Activated naive CD8-positive, alpha-beta T cell treated with anti-CD3 and anti-CD28 coated beads, Interleukin-2, amount 50 U/mL, for 24 hours (primary cell): Measurements from ENCODE around the gene ARL16.

Experiments used
- ATAC-seq: fragments of 150-1000 bp; cut with Tn5 transposase; one replicate; pipeline ENCODE4 v1.10.0; 2021
- DNase-seq: peaks from one replicate; pipeline ENCODE4 v3.0.0; 2021
- H3K27ac Mint-ChIP-seq: one replicate; pipeline ENCODE4 v1.8.0; 2021; ENCODE audit warnings: mild to moderate bottlenecking, mixed read lengths
- H3K27me3 Mint-ChIP-seq: one replicate; pipeline ENCODE4 v1.8.0; 2021; ENCODE audit warnings: mixed read lengths
- H3K36me3 Mint-ChIP-seq: one replicate; pipeline ENCODE4 v1.8.0; 2021; ENCODE audit warnings: low read depth, mixed read lengths
- H3K4me1 Mint-ChIP-seq: one replicate; pipeline ENCODE4 v1.8.0; 2021; ENCODE audit warnings: mixed read lengths
- H3K4me3 Mint-ChIP-seq: one replicate; pipeline ENCODE4 v1.8.0; 2021; ENCODE audit warnings: mild to moderate bottlenecking, moderate library complexity, mixed read lengths
- H3K9me3 Mint-ChIP-seq: one replicate; pipeline ENCODE4 v1.8.0; 2021; ENCODE audit warnings: mixed read lengths

ARL16 gene

DNA sequence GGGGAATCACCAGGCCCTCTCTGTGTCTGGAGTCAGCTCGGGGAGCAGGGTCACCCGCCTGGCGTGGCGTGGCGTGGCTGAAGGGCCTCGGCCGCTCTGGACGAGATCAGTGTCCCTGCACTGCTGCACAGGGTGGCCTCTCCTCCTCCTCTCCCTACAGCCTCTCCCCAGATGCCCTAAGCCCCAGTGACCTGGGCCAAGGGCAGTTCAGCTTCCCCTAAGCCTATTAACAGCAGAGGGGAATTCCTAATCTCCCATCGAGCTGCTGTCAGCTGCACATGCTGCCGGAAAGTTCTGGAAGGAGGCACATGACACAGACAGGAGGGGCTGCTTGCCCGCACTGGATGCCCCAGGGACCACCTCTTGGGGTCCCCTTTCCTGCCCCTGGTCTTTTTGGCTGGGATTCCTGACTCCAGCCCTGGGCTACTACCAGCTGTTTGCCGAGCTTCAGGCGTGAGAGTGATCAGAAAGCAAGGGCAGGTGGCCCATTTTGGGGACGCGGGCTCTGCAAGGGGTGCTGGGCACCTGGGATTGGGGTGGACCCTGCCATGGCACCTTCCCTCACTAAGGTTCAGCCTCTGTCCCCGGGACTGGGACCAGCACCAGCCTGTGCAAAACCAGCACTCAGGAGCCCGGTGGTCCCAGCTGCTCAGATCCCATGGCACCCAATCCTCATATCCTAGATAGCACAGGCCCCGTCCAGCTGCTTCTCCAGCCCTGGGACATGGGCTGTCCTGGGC, 28.0 kb downstream of the ARL16 start:
- H3K27me3 Mint-ChIP-seq, result no peaks in the 10 kb centered on the region
- no peaks in the 10 kb centered on the region for H3K9me3 Mint-ChIP-seq
- H3K27ac Mint-ChIP-seq, result no peak overlapping the region
- no peak for DNase-seq
- no peak overlapping the region for H3K4me3 Mint-ChIP-seq
- ATAC-seq, result no peak
- peaks cover 12% of the 10 kb centered on the region for H3K4me1 Mint-ChIP-seq
- no peaks in the 10 kb centered on the region for H3K36me3 Mint-ChIP-seq

DNA sequence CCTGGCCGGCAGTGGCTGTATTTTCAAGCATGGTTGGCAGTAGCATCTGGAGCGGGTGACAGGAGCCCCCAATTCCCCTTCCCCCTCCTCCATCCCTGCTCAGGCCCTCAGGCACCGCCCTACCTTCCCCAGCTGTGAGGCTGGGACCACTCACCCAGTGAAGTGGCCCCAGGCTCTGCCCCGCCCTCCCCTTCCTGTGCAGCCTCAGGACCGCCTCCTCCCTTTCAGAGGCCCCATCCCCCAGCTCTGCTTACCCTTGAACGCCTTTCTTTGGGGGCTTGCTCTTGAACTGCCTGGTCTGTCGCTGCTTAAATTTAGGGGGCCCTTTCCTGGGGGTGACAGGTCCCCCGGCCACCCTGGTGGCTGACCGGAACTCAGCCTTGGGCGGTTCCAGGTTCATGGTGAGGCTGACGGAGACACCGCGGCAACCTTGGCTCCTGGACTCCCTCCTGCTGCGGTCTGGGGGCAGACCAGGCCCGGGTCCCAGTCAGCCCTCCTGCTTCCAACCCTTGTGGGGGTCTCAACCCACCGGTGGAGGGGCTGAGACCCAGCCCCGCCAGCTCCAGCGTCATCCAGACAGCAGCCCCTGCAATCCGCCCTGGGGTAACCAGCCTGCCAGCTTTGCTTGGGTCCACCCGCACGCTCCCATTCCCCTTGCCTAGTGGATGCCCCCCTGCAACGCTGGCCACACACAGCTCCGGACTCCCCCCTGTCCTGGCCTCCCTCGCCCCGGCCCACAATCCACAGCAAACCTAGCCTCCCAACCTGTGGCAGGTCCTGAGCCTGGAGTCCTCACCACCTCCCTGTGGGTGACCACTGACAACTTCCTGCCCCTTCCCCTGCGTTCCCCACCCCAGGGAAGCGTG, 30.5 kb downstream of the ARL16 start:
- Mint-ChIP-seq H3K27me3 (peaks cover 14% of the 10 kb centered on the region), H3K27ac (peak overlapping the region; percentile 69), H3K9me3 (no peaks in the 10 kb centered on the region), H3K4me3 (peak overlapping the region; percentile 74), H3K4me1 (peaks cover 12% of the 10 kb centered on the region), H3K36me3 (no peaks in the 10 kb centered on the region)
- DNase-seq, result peak; percentile 44
- ATAC-seq, result peak; percentile 68

DNA sequence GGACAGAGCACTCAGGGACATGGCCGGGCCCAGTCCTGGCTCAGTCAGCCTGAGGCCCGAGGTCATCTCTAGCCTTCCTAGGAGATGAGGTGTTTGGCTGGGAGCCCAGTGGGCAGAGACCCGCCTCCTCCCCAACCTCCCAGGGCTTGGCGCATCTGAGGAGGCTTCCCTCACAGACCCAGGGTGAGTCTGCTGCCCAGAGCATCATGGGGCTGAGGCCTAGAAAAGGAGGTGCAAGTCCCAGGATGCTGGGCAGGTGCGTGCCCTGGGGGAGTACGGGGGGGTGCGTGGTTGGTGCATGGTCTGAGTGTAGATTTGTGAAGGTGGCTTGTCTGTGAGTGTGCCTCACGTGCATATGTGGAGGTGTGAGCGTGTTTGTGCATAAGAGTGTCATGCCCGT, 31.9 kb downstream of the ARL16 start:
- H3K27ac Mint-ChIP-seq, result no peak overlapping the region
- H3K9me3 Mint-ChIP-seq, result no peaks in the 10 kb centered on the region
- ATAC-seq, result no peak
- H3K4me1 Mint-ChIP-seq, result peaks cover 12% of the 10 kb centered on the region
- no peaks in the 10 kb centered on the region for H3K36me3 Mint-ChIP-seq
- H3K4me3 Mint-ChIP-seq, result no peak overlapping the region
- peaks cover 22% of the 10 kb centered on the region for H3K27me3 Mint-ChIP-seq
- no peak for DNase-seq

DNA sequence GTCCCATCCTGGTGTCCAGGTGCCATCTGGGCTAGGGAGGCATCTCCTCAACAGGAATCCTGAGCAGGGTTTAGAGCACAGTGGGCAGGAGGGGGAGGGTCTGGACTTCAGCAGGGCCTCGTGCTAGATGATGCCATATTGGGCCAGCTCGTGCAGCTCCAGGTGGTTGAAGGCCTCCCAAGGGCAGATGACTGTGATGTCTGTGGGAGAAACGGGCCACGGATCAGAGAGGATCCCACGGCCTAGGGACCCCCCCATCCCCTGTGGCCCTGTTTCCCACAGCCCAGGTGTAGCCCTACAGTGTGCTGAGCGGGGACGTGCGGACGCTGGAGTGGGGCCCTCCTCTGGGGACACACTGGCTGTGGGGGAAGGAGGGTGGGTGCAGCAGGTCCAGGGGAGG, 32.6 kb downstream of the ARL16 start:
- Mint-ChIP-seq H3K27me3 (peaks cover 22% of the 10 kb centered on the region), H3K4me1 (peaks cover 12% of the 10 kb centered on the region), H3K4me3 (no peak overlapping the region), H3K27ac (no peak overlapping the region), H3K9me3 (no peaks in the 10 kb centered on the region), H3K36me3 (no peaks in the 10 kb centered on the region)
- ATAC-seq, result no peak
- no peak for DNase-seq

DNA sequence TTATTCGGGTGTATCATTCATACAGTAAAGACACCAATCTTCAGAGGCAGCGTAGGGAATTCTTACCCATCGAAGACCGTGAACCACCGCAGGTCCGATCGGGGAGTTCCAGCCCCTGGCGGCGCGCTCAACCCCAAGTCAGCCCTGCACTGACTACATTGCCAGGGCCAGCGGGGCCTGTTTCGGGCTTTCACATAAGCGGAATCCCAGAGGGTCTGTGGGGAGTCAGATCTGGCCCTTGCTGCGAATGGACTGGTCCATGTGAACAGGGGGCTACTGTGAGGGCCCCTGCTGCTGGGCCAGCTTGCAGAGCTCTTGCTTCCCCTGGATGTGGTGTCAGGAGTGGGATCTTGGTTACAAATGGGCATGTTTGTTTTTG, 34.9 kb downstream of the ARL16 start:
- ATAC-seq (no peak), DNase-seq (no peak)
- Mint-ChIP-seq H3K4me1 (peaks cover 12% of the 10 kb centered on the region), H3K36me3 (no peaks in the 10 kb centered on the region), H3K27ac (no peak overlapping the region), H3K9me3 (no peaks in the 10 kb centered on the region), H3K27me3 (peaks cover 22% of the 10 kb centered on the region), H3K4me3 (no peak overlapping the region)

DNA sequence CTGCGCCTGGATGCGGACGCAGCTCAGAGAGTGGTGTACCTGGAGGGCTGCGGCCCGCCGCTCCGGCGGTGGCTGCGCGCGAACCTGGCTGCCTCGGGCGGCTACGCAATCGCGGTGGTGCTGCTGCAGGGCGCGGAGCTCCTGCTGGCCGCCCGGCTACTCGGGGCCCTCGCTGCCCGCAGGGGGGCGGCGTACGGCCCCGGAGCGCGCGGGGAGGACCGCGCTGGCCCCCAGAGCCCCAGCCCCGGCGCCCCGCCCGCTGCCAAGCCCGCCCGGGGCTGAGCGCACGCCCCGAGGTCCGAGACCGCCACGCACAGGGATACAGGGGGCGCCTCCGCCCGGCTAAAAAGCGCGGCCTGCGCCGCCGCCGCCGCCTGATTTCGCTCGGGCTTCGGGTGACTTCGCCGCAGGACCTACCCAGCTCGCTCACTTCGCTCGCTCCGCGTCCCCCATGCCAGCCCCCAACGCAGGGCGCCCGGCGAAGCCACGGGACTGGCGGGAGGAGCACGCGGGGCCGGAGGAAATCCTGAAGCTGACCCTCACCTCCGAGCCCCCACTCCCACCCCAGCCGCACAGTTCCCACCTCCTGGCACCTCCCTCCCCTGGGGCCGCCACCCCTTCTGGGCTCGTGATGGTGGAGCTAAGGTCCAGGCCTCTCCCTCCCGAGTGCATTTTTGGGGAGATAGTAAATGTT, 35.4 kb downstream of the ARL16 start:
- H3K27me3 Mint-ChIP-seq, result peaks cover 22% of the 10 kb centered on the region
- peaks cover 6% of the 10 kb centered on the region for H3K4me1 Mint-ChIP-seq
- no peak overlapping the region for H3K4me3 Mint-ChIP-seq
- ATAC-seq (no peak), DNase-seq (no peak)
- H3K9me3 Mint-ChIP-seq, result no peaks in the 10 kb centered on the region
- H3K36me3 Mint-ChIP-seq, result no peaks in the 10 kb centered on the region
- H3K27ac Mint-ChIP-seq, result no peak overlapping the region

DNA sequence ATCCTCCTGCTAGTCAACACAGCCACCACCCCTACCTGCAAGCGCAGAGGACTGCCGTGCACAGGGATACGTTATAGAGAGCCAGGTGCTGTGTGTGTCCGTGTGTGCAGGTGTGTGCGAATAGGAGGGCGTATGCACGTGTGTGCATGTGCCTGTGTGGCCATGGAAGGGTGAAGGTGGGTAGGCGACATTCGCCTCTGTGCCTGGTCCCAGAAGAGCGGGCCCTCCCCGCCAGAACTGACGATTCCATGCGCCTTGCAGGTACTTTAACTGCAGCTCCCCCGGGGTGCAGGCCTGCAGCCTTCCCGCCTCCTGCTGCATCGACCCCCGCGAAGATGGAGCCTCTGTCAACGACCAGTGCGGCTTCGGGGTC, 36.0 kb downstream of the ARL16 start:
- no peaks in the 10 kb centered on the region for H3K36me3 Mint-ChIP-seq
- ATAC-seq (no peak), DNase-seq (no peak)
- no peak overlapping the region for H3K4me3 Mint-ChIP-seq
- H3K27ac Mint-ChIP-seq, result no peak overlapping the region
- H3K9me3 Mint-ChIP-seq, result no peaks in the 10 kb centered on the region
- peaks cover 3% of the 10 kb centered on the region for H3K4me1 Mint-ChIP-seq
- peaks cover 22% of the 10 kb centered on the region for H3K27me3 Mint-ChIP-seq

DNA sequence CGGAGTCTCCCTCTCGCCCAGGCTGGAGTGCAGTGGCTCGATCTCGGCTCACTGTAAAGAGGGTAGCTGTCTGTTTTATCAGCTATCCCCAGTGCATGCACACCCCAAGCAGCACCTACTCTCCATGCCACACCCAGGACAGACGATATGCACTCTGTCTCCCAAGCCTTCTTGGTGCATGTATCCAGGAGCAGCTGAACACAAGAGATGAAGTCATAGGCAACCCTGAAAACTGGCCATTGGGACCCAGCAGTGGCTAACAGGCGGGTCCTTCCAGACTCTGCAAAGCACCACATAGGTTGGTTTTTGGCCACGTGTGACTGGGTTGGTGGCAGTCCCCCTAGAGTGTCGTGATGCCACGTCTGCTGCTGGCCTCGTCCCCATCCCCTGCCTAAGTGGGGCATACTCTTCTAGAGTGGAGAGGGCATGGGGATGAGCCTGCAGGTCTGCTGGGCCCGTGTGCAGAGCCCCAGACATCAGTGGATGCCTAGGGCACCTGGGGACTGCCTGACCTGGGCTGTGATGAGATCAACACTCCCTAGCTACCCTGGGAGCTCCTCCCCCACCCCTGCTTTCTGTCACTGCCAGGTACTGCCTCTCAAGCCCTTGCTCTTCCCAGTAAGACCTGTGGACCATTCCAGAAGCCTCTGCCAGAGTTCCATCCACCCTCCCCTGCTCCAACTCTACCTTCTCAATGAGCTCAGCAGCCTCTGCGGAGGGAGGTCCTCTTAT, 36.6 kb downstream of the ARL16 start:
- no peaks in the 10 kb centered on the region for H3K36me3 Mint-ChIP-seq
- H3K27ac Mint-ChIP-seq, result no peak overlapping the region
- H3K27me3 Mint-ChIP-seq, result peaks cover 22% of the 10 kb centered on the region
- H3K9me3 Mint-ChIP-seq, result no peaks in the 10 kb centered on the region
- DNase-seq, result no peak
- ATAC-seq, result no peak
- peaks cover 3% of the 10 kb centered on the region for H3K4me1 Mint-ChIP-seq
- H3K4me3 Mint-ChIP-seq, result no peak overlapping the region

DNA sequence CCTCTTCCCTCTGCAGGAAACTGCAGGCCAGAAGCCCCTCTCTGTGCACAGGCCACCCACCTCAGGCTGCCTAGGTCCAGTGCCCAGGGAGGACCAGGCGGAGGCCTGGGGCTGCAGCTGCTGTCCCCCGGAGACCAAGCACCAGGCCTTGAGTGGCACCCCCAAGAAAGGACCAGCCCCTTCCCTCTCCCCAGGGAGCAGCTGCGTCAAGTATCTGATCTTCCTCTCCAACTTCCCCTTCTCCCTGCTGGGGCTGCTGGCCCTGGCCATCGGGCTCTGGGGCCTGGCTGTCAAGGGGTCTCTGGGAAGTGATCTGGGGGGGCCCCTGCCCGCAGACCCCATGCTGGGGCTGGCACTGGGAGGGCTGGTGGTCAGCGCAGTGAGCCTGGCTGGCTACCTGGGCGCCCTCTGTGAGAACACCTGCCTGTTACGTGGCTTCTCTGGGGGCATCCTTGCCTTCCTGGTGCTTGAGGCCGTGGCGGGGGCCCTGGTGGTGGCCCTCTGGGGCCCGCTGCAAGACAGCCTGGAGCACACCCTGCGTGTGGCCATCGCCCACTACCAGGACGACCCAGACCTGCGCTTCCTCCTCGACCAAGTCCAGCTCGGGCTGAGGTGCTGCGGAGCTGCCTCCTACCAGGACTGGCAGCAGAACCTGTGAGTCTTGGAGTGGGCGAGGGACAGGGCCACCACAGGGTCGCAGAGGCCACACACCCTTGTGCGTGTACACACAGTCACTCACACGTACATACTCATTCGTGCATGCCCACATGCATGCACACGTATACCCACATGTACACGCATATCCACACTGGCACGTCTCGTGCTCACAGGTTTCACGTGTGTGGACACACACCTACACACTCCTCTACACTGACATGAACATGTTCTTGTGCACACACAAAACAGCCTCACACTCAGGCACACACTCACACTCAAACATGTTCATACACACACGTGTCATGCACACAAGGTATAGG, 38.3 kb downstream of the ARL16 start:
- Mint-ChIP-seq H3K36me3 (no peaks in the 10 kb centered on the region), H3K9me3 (no peaks in the 10 kb centered on the region), H3K27me3 (peaks cover 22% of the 10 kb centered on the region), H3K27ac (no peak overlapping the region), H3K4me1 (no peaks in the 10 kb centered on the region), H3K4me3 (no peak overlapping the region)
- ATAC-seq (peak; percentile 8), DNase-seq (no peak)

DNA sequence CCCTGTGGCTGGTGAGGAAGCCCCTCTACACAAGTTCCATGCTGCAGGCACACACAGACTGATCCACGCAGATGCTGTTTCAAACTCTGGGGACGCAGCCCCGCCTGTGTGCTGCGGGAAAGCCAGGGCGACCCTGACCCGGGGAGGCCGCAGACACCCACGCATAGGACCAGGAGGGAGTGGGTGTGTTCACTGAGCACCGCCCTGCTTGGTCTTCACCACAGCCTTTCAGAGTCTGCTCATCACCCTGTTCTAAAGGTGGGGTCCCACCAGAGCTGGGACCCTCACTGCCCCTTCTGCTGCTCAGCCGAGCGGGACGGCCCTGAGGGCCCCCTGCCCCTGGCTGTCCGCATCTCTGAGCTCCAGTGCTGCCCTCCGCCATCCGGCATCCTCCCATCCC, 39.1 kb downstream of the ARL16 start:
- H3K36me3 Mint-ChIP-seq, result no peaks in the 10 kb centered on the region
- H3K9me3 Mint-ChIP-seq, result no peaks in the 10 kb centered on the region
- H3K4me3 Mint-ChIP-seq, result no peak overlapping the region
- H3K27me3 Mint-ChIP-seq, result peaks cover 19% of the 10 kb centered on the region
- H3K4me1 Mint-ChIP-seq, result no peaks in the 10 kb centered on the region
- DNase-seq (no peak), ATAC-seq (no peak)
- no peak overlapping the region for H3K27ac Mint-ChIP-seq

DNA sequence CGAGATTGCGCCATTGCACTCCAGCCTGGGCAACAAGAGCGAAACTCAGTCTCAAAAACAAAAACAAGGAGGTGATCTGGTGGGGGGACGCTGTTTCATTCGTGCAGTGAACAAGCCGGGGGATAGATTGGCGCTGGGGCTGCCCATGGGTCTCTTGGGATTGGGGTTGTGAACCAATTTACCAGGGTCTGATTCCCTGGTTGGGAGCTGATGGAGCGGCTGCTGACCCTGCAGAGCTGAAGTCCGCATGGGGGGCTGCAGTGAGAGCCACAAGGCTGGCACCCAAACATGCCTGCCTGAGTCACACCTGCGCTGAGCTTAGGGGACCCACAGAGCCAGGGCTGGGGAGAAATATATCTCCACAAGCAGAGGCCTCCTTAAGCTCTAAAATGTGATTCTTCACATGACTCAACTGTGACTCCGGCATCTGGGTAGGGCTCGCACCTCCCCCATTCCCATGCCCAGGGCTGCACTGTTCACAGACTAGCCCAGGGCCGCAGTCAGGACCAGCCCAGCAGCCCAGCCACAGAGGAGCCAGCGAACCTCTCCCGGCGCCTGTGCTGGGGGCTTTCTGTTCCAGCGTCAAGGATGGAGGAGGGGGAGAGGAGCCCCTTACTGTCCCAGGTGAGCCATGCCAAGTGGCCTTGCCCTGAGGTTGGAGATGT, 41.6 kb downstream of the ARL16 start:
- H3K27ac Mint-ChIP-seq, result no peak overlapping the region
- H3K4me1 Mint-ChIP-seq, result peaks cover 3% of the 10 kb centered on the region
- H3K9me3 Mint-ChIP-seq, result no peaks in the 10 kb centered on the region
- H3K4me3 Mint-ChIP-seq, result no peak overlapping the region
- ATAC-seq (no peak), DNase-seq (no peak)
- H3K36me3 Mint-ChIP-seq, result no peaks in the 10 kb centered on the region
- H3K27me3 Mint-ChIP-seq, result peaks cover 2% of the 10 kb centered on the region

DNA sequence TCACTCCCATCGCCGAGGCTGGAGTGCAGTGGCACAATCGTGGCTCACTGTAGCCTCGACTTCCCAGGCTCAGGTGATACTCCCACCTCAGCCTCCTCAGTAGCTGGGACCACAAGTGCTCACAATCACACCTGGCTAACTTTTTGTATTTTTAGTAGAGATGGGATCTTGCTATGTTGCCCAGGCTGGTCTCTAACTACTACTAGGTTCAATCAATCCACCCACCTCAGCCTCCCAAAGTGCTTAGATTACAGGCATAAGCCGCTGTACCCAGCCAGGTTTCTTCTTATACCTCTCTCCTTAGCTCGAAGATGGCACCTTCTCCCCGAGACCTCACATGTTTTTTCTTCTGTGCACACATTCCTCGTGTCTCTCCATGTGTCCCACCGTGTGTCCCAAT, 43.6 kb downstream of the ARL16 start:
- DNase-seq (no peak), ATAC-seq (no peak)
- Mint-ChIP-seq H3K9me3 (no peaks in the 10 kb centered on the region), H3K27me3 (no peaks in the 10 kb centered on the region), H3K36me3 (peaks cover 2% of the 10 kb centered on the region), H3K27ac (no peak overlapping the region), H3K4me1 (peaks cover 15% of the 10 kb centered on the region), H3K4me3 (no peak overlapping the region)

DNA sequence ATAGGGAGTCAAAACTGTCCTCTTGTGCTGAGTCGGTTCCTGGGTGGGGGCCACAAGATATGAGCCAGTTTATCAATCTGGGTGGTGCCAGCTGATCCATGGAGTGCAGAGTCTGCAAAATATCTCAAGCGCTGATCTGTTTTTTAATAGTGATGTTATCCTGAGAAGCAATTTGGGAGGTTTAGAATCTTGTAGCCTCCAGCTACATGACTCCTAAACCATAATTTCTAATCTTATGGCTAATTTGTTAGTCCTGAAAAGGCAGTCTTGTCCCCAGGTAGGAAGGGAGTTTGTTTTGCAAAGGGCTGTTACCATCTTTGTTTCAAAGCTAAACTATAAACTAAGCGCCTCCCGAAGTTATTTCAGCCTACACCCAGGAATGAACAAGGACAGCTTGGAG, 44.9 kb downstream of the ARL16 start:
- no peaks in the 10 kb centered on the region for H3K9me3 Mint-ChIP-seq
- ATAC-seq, result no peak
- no peak overlapping the region for H3K4me3 Mint-ChIP-seq
- no peak for DNase-seq
- no peak overlapping the region for H3K27ac Mint-ChIP-seq
- H3K36me3 Mint-ChIP-seq, result peaks cover 2% of the 10 kb centered on the region
- H3K27me3 Mint-ChIP-seq, result no peaks in the 10 kb centered on the region
- peaks cover 21% of the 10 kb centered on the region for H3K4me1 Mint-ChIP-seq
